GM23338 (cell line): Measurements from ENCODE around the gene LGALS8.

Experiments used
- CREB1 ChIP-seq: fragments of 250-450 bp; sonication (Bioruptor Pico); IDR thresholded peaks from 2 replicates; pipeline ENCODE4 v1.5.0; 2020; ENCODE audit warnings: low read depth, mild to moderate bottlenecking, moderate library complexity
- EZH2 ChIP-seq: fragments of 200-600 bp; sonication (generic); IDR thresholded peaks from one replicate; pipeline ENCODE4 v1.8.0; 2017; ENCODE audit warnings: antibody characterized with exemption, mild to moderate bottlenecking, low read depth; ENCODE audit not compliant: unreplicated experiment
- EZH2phosphoT487 ChIP-seq: fragments of 200-600 bp; sonication (generic); IDR thresholded peaks from one replicate; pipeline ENCODE4 v1.8.1; 2018; ENCODE audit warnings: antibody characterized with exemption; ENCODE audit not compliant: unreplicated experiment
- POLR2AphosphoS5 ChIP-seq: IDR thresholded peaks from 2 replicates; pipeline ENCODE4 v1.6.1; 2016; ENCODE audit warnings: antibody characterized with exemption, low read depth
- ZNF114 ChIP-seq: fragments of 250-450 bp; sonication (Bioruptor Pico); IDR thresholded peaks from 2 replicates; pipeline ENCODE4 v1.5.0; 2020; ENCODE audit warnings: mild to moderate bottlenecking, moderate library complexity
- TF ChIP-seq, protein P1 (sequence below), 2 experiments: fragments of 200-600 bp in 1 of 2; sonication (generic) in 1 of 2; conservative IDR thresholded peaks; 2 replicates each; pipeline versions ENCODE4 v1.5.1 to v1.6.1; 2016 to 2017; ENCODE audit warnings: antibody characterized with exemption in 2 of 2, low read depth in 2 of 2, mild to moderate bottlenecking in 2 of 2, moderate library complexity in 1 of 2
- TF ChIP-seq, protein P2 (sequence below): IDR thresholded peaks from one replicate; pipeline ENCODE4 v1.6.1; 2018; ENCODE audit warnings: antibody characterized with exemption; ENCODE audit not compliant: unreplicated experiment

DNA sequence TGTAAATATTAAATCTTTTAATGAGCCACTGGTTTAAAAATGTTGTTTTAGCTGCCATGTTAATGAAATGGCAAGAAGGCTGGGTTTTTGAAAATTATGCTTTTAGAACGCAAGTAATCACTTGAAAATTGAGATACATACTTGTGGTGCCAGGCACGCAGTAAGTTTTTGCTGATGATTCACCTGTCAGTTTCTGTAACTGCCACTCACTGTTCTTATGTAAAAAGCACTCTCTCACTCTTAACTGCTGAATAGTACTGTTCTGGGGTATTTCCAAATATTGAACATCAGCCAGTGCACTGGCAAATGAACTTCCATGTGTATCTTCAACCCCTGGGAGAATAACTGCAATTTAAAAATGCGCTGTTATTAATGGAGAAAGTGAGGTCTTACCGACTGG, 17.9 kb downstream of the LGALS8 start:
- TF ChIP-seq, protein P1, sequence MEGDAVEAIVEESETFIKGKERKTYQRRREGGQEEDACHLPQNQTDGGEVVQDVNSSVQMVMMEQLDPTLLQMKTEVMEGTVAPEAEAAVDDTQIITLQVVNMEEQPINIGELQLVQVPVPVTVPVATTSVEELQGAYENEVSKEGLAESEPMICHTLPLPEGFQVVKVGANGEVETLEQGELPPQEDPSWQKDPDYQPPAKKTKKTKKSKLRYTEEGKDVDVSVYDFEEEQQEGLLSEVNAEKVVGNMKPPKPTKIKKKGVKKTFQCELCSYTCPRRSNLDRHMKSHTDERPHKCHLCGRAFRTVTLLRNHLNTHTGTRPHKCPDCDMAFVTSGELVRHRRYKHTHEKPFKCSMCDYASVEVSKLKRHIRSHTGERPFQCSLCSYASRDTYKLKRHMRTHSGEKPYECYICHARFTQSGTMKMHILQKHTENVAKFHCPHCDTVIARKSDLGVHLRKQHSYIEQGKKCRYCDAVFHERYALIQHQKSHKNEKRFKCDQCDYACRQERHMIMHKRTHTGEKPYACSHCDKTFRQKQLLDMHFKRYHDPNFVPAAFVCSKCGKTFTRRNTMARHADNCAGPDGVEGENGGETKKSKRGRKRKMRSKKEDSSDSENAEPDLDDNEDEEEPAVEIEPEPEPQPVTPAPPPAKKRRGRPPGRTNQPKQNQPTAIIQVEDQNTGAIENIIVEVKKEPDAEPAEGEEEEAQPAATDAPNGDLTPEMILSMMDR (conservative IDR thresholded peaks at IDR 0.05; ENCODE audit: low read depth in 2 of 2): no peak
- no peak for TF ChIP-seq POLR2AphosphoS5
- TF ChIP-seq EZH2: no peak
- no peak for TF ChIP-seq ZNF114 (CRISPR knock-in tag)
- TF ChIP-seq, protein P2, sequence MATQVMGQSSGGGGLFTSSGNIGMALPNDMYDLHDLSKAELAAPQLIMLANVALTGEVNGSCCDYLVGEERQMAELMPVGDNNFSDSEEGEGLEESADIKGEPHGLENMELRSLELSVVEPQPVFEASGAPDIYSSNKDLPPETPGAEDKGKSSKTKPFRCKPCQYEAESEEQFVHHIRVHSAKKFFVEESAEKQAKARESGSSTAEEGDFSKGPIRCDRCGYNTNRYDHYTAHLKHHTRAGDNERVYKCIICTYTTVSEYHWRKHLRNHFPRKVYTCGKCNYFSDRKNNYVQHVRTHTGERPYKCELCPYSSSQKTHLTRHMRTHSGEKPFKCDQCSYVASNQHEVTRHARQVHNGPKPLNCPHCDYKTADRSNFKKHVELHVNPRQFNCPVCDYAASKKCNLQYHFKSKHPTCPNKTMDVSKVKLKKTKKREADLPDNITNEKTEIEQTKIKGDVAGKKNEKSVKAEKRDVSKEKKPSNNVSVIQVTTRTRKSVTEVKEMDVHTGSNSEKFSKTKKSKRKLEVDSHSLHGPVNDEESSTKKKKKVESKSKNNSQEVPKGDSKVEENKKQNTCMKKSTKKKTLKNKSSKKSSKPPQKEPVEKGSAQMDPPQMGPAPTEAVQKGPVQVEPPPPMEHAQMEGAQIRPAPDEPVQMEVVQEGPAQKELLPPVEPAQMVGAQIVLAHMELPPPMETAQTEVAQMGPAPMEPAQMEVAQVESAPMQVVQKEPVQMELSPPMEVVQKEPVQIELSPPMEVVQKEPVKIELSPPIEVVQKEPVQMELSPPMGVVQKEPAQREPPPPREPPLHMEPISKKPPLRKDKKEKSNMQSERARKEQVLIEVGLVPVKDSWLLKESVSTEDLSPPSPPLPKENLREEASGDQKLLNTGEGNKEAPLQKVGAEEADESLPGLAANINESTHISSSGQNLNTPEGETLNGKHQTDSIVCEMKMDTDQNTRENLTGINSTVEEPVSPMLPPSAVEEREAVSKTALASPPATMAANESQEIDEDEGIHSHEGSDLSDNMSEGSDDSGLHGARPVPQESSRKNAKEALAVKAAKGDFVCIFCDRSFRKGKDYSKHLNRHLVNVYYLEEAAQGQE: no peak
- TF ChIP-seq CREB1: no peak
- TF ChIP-seq EZH2phosphoT487: no peak
